IPS-18a (cell line): ENCODE measurements around the gene C1QTNF8.

Experiments
- H3K27ac ChIP-seq: one replicate; pipeline ENCODE4 v1.5.1; 2013; ENCODE audit warnings: low read length
- H3K27me3 ChIP-seq: one replicate; pipeline ENCODE4 v1.6.1; 2013; ENCODE audit warnings: mild to moderate bottlenecking, low read length; ENCODE audit not compliant: control insufficient read depth, insufficient read depth
- H3K36me3 ChIP-seq: one replicate; pipeline ENCODE4 v1.6.1; 2013; ENCODE audit warnings: low read depth, low read length; ENCODE audit not compliant: control insufficient read depth
- H3K4me1 ChIP-seq: one replicate; pipeline ENCODE4 v1.6.1; 2013; ENCODE audit warnings: low read depth, low read length; ENCODE audit not compliant: control insufficient read depth
- H3K4me3 ChIP-seq: one replicate; pipeline ENCODE4 v1.5.1; 2013; ENCODE audit warnings: low read length
- H3K9ac ChIP-seq: one replicate; pipeline ENCODE4 v1.6.1; 2013; ENCODE audit warnings: mild to moderate bottlenecking, low read length, moderate library complexity
- H3K9me3 ChIP-seq: one replicate; pipeline ENCODE4 v1.6.1; 2013; ENCODE audit warnings: low read depth, low read length; ENCODE audit not compliant: control insufficient read depth

The C1QTNF8 gene

GRCh38 chr16:1049113-1049975 lies 46.7 kb downstream of the C1QTNF8 start:
- no peak overlapping the region for H3K27ac ChIP-seq
- H3K9me3 ChIP-seq: no peaks in the 10 kb centered on the region
- H3K36me3 ChIP-seq: no peaks in the 10 kb centered on the region
- H3K27me3 ChIP-seq: no peaks in the 10 kb centered on the region
- no peak overlapping the region for H3K4me3 ChIP-seq
- H3K4me1 ChIP-seq: no peaks in the 10 kb centered on the region
- H3K9ac ChIP-seq: no peak overlapping the region

- Histone ChIP-seq H3K4me1 (no peaks in the 10 kb centered on the region), H3K36me3 (no peaks in the 10 kb centered on the region), H3K9ac (no peak overlapping the region), H3K4me3 (no peak overlapping the region), H3K27me3 (no peaks in the 10 kb centered on the region), H3K9me3 (no peaks in the 10 kb centered on the region), H3K27ac (no peak overlapping the region)
Measured at GRCh38 chr16:1048442-1049112, 47.5 kb downstream of the C1QTNF8 start.

- Histone ChIP-seq H3K4me3 (no peak overlapping the region), H3K9ac (no peak overlapping the region), H3K27me3 (no peaks in the 10 kb centered on the region), H3K9me3 (no peaks in the 10 kb centered on the region), H3K4me1 (no peaks in the 10 kb centered on the region), H3K36me3 (no peaks in the 10 kb centered on the region), H3K27ac (no peak overlapping the region)
Measured at GRCh38 chr16:1047801-1048200, 48.2 kb downstream of the C1QTNF8 start.

GRCh38 chr16:1047123-1047522 lies 48.9 kb downstream of the C1QTNF8 start:
- no peak overlapping the region for H3K4me3 ChIP-seq
- no peaks in the 10 kb centered on the region for H3K4me1 ChIP-seq
- H3K9me3 ChIP-seq: no peaks in the 10 kb centered on the region
- no peaks in the 10 kb centered on the region for H3K36me3 ChIP-seq
- H3K27me3 ChIP-seq: no peaks in the 10 kb centered on the region
- H3K27ac ChIP-seq: no peak overlapping the region
- no peak overlapping the region for H3K9ac ChIP-seq

- no peak overlapping the region for H3K9ac ChIP-seq
- H3K4me1 ChIP-seq: no peaks in the 10 kb centered on the region
- no peaks in the 10 kb centered on the region for H3K36me3 ChIP-seq
- H3K9me3 ChIP-seq: no peaks in the 10 kb centered on the region
- no peaks in the 10 kb centered on the region for H3K27me3 ChIP-seq
- H3K4me3 ChIP-seq: no peak overlapping the region
- H3K27ac ChIP-seq: no peak overlapping the region
Measured at GRCh38 chr16:1045993-1046911, 49.8 kb downstream of the C1QTNF8 start.

- Histone ChIP-seq H3K4me1 (no peaks in the 10 kb centered on the region), H3K4me3 (no peak overlapping the region), H3K36me3 (no peaks in the 10 kb centered on the region), H3K9me3 (no peaks in the 10 kb centered on the region), H3K27ac (no peak overlapping the region), H3K9ac (no peak overlapping the region), H3K27me3 (no peaks in the 10 kb centered on the region)
Measured at GRCh38 chr16:1045310-1045992, 50.6 kb downstream of the C1QTNF8 start.

- H3K27me3 ChIP-seq: no peaks in the 10 kb centered on the region
- no peak overlapping the region for H3K27ac ChIP-seq
Measured at GRCh38 chr16:1044460-1045309, 51.4 kb downstream of the C1QTNF8 start.

GRCh38 chr16:1043881-1044451 lies 52.1 kb downstream of the C1QTNF8 start:
- no peak overlapping the region for H3K27ac ChIP-seq
- H3K9me3 ChIP-seq: no peaks in the 10 kb centered on the region
- H3K4me1 ChIP-seq: no peaks in the 10 kb centered on the region
- no peak overlapping the region for H3K4me3 ChIP-seq
- H3K9ac ChIP-seq: no peak overlapping the region
- no peaks in the 10 kb centered on the region for H3K36me3 ChIP-seq
- H3K27me3 ChIP-seq: no peaks in the 10 kb centered on the region

More at GRCh38 chr16:1044460-1045309, 51.4 kb downstream of the C1QTNF8 start:
- Histone ChIP-seq H3K9me3 (no peaks in the 10 kb centered on the region), H3K36me3 (no peaks in the 10 kb centered on the region), H3K4me3 (no peak overlapping the region), H3K4me1 (no peaks in the 10 kb centered on the region), H3K9ac (no peak overlapping the region)

GRCh38 chr16:1042866-1043265 lies 53.2 kb downstream of the C1QTNF8 start:
- Histone ChIP-seq H3K27ac (no peak overlapping the region), H3K4me3 (no peak overlapping the region), H3K27me3 (no peaks in the 10 kb centered on the region), H3K9me3 (no peaks in the 10 kb centered on the region), H3K4me1 (no peaks in the 10 kb centered on the region), H3K36me3 (no peaks in the 10 kb centered on the region), H3K9ac (no peak overlapping the region)

GRCh38 chr16:1042049-1042744 lies 53.8 kb downstream of the C1QTNF8 start:
- Histone ChIP-seq H3K9ac (no peak overlapping the region), H3K36me3 (no peaks in the 10 kb centered on the region), H3K4me1 (no peaks in the 10 kb centered on the region), H3K27me3 (no peaks in the 10 kb centered on the region), H3K27ac (no peak overlapping the region), H3K9me3 (no peaks in the 10 kb centered on the region), H3K4me3 (no peak overlapping the region)
